Measurements from ENCODE around the gene MMP11. TPM values are rescaled to one million over a fixed set of nuclear protein-coding genes. Genes with fewer than 3 reads are reported as not detected.

Gene MMP11, protein sequence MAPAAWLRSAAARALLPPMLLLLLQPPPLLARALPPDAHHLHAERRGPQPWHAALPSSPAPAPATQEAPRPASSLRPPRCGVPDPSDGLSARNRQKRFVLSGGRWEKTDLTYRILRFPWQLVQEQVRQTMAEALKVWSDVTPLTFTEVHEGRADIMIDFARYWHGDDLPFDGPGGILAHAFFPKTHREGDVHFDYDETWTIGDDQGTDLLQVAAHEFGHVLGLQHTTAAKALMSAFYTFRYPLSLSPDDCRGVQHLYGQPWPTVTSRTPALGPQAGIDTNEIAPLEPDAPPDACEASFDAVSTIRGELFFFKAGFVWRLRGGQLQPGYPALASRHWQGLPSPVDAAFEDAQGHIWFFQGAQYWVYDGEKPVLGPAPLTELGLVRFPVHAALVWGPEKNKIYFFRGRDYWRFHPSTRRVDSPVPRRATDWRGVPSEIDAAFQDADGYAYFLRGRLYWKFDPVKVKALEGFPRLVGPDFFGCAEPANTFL
- 4.2 and 8.2 TPM in 2 replicates for total RNA-seq

GRCh38 chr22:23772649-23773473, at the start of gene MMP11:
TSS of gene MMP11 (plus strand) at chr22:23772849. CDS start at chr22:23772871, 22 bp downstream.

GRCh38 chr22:23750714-23751440, 21.8 kb upstream of the MMP11 start, which contains the start of gene ZNF70:
TSS of gene ZNF70 (minus strand) at chr22:23751112. CDS start at chr22:23745140, 5,972 bp downstream.

DNA sequence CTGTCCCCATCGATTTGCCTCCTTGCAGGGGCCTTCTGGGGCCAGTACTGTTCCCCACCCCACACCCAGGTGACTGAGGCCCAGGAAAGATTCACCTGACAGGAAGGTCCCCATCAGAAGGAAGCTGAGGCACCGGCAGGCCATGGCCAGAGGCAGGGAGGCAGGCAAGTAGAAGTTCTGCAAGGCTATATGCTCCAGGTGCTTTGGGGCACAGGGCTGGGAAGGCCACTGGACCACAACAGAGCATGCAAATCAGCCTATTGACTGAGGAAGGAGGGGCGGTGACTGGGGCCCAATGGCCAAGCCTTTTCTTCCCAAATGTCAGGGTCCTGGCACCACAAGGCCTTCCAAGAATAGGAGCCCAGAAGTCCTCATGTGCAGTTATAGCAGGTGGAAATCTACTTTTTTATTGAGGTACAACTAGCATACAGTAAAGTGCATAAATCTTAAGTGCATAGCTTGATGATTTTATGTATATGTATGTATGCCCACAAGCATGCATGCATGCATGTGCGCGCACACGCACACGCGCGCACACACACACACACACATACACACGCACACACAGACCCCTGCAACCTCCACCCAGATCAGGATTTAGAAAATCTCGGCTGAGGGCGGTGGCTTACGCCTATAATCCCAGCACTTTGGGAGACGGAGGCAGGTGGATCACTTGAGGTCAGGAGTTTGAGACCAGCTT, 18.3 kb upstream of the MMP11 start, which contains the start of gene VPREB3:
Gene VPREB3, minus strand, starts transcription at position 206 of the 700 bp plus-strand sequence. Its CDS starts 62 bp downstream, at position 144.

DNA sequence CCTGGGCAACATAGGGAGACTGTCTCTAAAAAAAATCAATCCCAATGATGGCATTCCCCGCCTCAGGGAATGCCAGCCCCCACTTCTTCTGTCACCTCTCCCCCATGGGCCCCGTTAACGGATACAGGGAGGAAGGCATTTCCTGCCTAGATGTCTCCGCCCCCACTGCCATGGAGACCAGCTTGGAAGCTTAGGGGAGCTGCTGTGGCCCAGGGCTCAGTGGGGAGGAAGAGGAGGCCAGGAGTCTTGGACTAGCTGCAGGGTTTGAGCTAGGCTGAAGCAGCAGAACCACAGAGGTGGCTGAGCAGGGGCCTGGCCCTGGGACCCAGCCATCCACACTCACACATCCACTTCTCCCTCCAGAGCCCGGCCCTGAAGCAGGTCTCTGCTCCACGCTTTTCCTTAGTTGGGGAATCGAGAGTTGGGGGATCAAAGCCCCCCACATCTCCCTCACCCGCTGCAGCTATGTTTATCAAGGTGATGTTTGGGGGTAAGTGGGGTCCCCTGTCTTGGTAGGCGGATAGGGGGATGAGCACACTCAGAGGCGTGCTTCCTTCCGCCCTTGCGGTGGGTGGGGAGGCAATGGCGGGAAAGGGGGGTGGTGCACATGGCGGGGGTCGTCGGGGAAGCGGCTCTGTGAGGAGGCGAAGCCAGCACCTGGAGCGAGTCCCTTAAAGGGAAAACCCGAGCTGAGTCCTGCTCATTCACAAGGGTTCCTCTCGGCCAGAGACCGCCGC, 9.6 kb upstream of the MMP11 start, which contains the start of gene C22orf15:
Gene C22orf15, plus strand, starts transcription at position 149 of the 737 bp plus-strand sequence. Its CDS starts 317 bp downstream, at position 466.

GRCh38 chr22:23767673-23768548, 4.7 kb upstream of the MMP11 start, which contains the start of gene CHCHD10:
TSS of gene CHCHD10 (minus strand) at chr22:23767972. CDS start at chr22:23767874, 98 bp downstream.

DNA sequence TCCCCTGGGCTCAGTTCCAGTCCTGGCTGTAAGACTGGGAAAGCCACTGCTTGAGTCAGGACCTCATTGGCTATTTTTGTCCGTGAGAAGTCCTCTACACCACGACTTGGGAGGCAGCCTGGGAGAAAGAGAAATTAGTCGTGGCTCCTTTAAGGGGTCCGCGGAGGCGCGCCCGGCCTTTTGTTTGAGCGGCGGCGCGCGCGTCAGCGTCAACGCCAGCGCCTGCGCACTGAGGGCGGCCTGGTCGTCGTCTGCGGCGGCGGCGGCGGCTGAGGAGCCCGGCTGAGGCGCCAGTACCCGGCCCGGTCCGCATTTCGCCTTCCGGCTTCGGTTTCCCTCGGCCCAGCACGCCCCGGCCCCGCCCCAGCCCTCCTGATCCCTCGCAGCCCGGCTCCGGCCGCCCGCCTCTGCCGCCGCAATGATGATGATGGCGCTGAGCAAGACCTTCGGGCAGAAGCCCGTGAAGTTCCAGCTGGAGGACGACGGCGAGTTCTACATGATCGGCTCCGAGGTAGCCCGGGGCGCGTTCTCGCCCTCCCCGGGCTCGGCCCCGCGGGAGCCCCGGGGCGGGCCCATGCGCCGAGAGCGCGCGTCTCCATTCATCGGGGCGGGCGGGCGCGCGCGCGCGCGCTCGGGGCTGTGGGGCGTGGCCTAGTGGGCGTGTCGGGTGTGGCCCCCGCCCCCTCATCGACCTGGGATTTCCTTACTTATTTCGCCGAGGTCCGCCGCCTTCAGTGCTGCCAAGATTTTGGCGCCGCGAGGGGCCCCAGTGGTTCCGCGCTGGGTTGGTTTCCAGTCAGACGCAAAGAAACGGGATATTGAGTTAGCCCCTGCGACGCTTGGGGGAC, 14.3 kb downstream of the MMP11 start, which contains the start of gene SMARCB1:
Gene SMARCB1, plus strand, starts transcription at position 215 of the 848 bp plus-strand sequence. Its CDS starts 204 bp downstream, at position 419.

Other genes starting within 250 kb of the MMP11 start
- gene IGLL1, start 192.6 kb upstream of the MMP11 start, total RNA-seq = not detected in 2 replicates
- 0.11 TPM in 1 of 2 replicates, not detected in the other for gene DRICH1, start 140.5 kb upstream of the MMP11 start, total RNA-seq
- gene RGL4, start 81.8 kb upstream of the MMP11 start, total RNA-seq = not detected in 2 replicates
- gene ZNF70, start 21.7 kb upstream of the MMP11 start, total RNA-seq = 1.3 and 2.1 TPM in 2 replicates
- 0.22 TPM in 1 of 2 replicates, not detected in the other for gene VPREB3, start 18.4 kb upstream of the MMP11 start, total RNA-seq
- 0.09 and 0.33 TPM in 2 replicates for gene C22orf15, start 9.9 kb upstream of the MMP11 start, total RNA-seq
- gene CHCHD10, start 4.9 kb upstream of the MMP11 start, total RNA-seq = 6.5 and 11.8 TPM in 2 replicates
- gene SMARCB1, start 14.1 kb downstream of the MMP11 start, total RNA-seq = 13.3 and 19.3 TPM in 2 replicates
- 0.17 and 0.33 TPM in 2 replicates for gene DERL3, start 66.2 kb downstream of the MMP11 start, total RNA-seq
- gene SLC2A11, start 85.0 kb downstream of the MMP11 start, total RNA-seq = 3.3 and 4.4 TPM in 2 replicates
- gene MIF, start 121.5 kb downstream of the MMP11 start, total RNA-seq = 163 and 279 TPM in 2 replicates
- 0.77 and 13.5 TPM in 2 replicates for gene GSTT2B, start 188.3 kb downstream of the MMP11 start, total RNA-seq
- 0.86 and 4.7 TPM in 2 replicates for gene DDTL, start 194.0 kb downstream of the MMP11 start, total RNA-seq
- 92.4 and 105 TPM in 2 replicates for gene DDT, start 201.6 kb downstream of the MMP11 start, total RNA-seq
- 0.98 TPM in 1 of 2 replicates, not detected in the other for gene GSTT2, start 207.3 kb downstream of the MMP11 start, total RNA-seq
- gene GSTT4, start 232.6 kb downstream of the MMP11 start, total RNA-seq = not detected in 2 replicates
- gene CABIN1, start 238.5 kb downstream of the MMP11 start, total RNA-seq = 20.3 and 21.7 TPM in 2 replicates

Measured in dermis lymphatic vessel endothelial cell (primary cell).